Keratinocyte (primary cell): Measurements from ENCODE around the gene TMEM234.

ENCODE experiments used
- CTCF ChIP-seq, 3 experiments: IDR thresholded peaks in 1 of 3; conservative IDR thresholded peaks in 1 of 3; optimal IDR thresholded peaks in 1 of 3; 2 replicates in 2 of 3; 3 replicates in 1 of 3; pipeline versions ENCODE3 to v1.5.1; 2011; ENCODE audit warnings: low read length in 3 of 3, mild to moderate bottlenecking in 3 of 3, moderate library complexity in 2 of 3, control low read depth in 1 of 3, inconsistent platforms in 1 of 3; ENCODE audit not compliant: insufficient read depth in 2 of 3; ENCODE audit errors: extremely low read depth in 1 of 3
- EZH2 ChIP-seq: IDR thresholded peaks from one replicate; pipeline ENCODE4 v1.6.1; 2012; ENCODE audit warnings: inconsistent platforms, mild to moderate bottlenecking, low read length, moderate library complexity

GRCh38 chr1:32186491-32186890, 35.7 kb downstream of the TMEM234 start:
- TF ChIP-seq CTCF (optimal IDR thresholded peaks at IDR 0.05 in 1 of 3, IDR thresholded peaks at IDR 0.05 in 1 of 3, conservative IDR thresholded peaks at IDR 0.05 in 1 of 3; ENCODE audit: extremely low read depth in 1 of 3, insufficient read depth in 2 of 3, low read length in 3 of 3) (no peak), EZH2 (no peak)
